NB4 (cell line): ENCODE data around the gene ADCY5.

Experiments used
- CTCF ChIP-seq: IDR thresholded peaks from one replicate; pipeline ENCODE4 v1.5.1; 2012; ENCODE audit warnings: low read depth, low read length
- MAX ChIP-seq: IDR thresholded peaks from 2 replicates; pipeline ENCODE4 v1.6.1; 2011; ENCODE audit warnings: low read depth, low read length

- no peak for TF ChIP-seq CTCF
- no peak for TF ChIP-seq MAX
Observed at GRCh38 chr3:123388811-123389627, 59.9 kb downstream of the ADCY5 start.
